PFSK-1 (cell line): ENCODE results near the gene RNF8.

Source experiments
- POLR2AphosphoS5 ChIP-seq: IDR thresholded peaks from 2 replicates; pipeline ENCODE4 v1.6.1; 2012; ENCODE audit warnings: low read depth, mild to moderate bottlenecking, control low read depth, low read length, moderate library complexity
- SIN3A ChIP-seq: IDR thresholded peaks from 2 replicates; pipeline ENCODE4 v1.6.1; 2012; ENCODE audit warnings: mild to moderate bottlenecking, low read length, moderate library complexity, borderline replicate concordance; ENCODE audit not compliant: insufficient read depth
- TAF1 ChIP-seq: IDR thresholded peaks from 2 replicates; pipeline ENCODE4 v1.6.1; 2012; ENCODE audit warnings: low read length, control low read depth, borderline replicate concordance; ENCODE audit not compliant: insufficient read depth
- TF ChIP-seq, protein P1 (sequence below), 2 experiments: IDR thresholded peaks; 2 replicates each; pipeline versions ENCODE4 v1.6.1 to v1.8.0; 2011 to 2012; ENCODE audit warnings: low read depth in 2 of 2, low read length in 2 of 2, control low read depth in 1 of 2, inconsistent platforms in 1 of 2, mild to moderate bottlenecking in 1 of 2, moderate library complexity in 1 of 2; ENCODE audit not compliant: insufficient read depth in 1 of 2

GRCh38 chr6:37375376-37375775 is 21.6 kb downstream of the RNF8 start:
- TF ChIP-seq SIN3A (no peak), POLR2AphosphoS5 (no peak), TAF1 (no peak)
- TF ChIP-seq, protein P1, sequence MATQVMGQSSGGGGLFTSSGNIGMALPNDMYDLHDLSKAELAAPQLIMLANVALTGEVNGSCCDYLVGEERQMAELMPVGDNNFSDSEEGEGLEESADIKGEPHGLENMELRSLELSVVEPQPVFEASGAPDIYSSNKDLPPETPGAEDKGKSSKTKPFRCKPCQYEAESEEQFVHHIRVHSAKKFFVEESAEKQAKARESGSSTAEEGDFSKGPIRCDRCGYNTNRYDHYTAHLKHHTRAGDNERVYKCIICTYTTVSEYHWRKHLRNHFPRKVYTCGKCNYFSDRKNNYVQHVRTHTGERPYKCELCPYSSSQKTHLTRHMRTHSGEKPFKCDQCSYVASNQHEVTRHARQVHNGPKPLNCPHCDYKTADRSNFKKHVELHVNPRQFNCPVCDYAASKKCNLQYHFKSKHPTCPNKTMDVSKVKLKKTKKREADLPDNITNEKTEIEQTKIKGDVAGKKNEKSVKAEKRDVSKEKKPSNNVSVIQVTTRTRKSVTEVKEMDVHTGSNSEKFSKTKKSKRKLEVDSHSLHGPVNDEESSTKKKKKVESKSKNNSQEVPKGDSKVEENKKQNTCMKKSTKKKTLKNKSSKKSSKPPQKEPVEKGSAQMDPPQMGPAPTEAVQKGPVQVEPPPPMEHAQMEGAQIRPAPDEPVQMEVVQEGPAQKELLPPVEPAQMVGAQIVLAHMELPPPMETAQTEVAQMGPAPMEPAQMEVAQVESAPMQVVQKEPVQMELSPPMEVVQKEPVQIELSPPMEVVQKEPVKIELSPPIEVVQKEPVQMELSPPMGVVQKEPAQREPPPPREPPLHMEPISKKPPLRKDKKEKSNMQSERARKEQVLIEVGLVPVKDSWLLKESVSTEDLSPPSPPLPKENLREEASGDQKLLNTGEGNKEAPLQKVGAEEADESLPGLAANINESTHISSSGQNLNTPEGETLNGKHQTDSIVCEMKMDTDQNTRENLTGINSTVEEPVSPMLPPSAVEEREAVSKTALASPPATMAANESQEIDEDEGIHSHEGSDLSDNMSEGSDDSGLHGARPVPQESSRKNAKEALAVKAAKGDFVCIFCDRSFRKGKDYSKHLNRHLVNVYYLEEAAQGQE (IDR thresholded peaks at IDR 0.05; ENCODE audit: insufficient read depth in 1 of 2, low read depth in 2 of 2, low read length in 2 of 2) = no peak
